HG02885 (cell line): ENCODE measurements around the gene NUP93.
"Not testable (repeated sequence)": the region's sequence is repeated elsewhere in the genome, so short reads cannot be mapped to it uniquely, and the experiment has no call there.

Experiments used
- ATAC-seq: cut with Tn5 transposase; IDR thresholded peaks from one replicate; pipeline ENCODE4 v1.9.1; 2021; ENCODE audit warnings: mild to moderate bottlenecking; ENCODE audit not compliant: unreplicated experiment, poor library complexity

NUP93 gene

DNA sequence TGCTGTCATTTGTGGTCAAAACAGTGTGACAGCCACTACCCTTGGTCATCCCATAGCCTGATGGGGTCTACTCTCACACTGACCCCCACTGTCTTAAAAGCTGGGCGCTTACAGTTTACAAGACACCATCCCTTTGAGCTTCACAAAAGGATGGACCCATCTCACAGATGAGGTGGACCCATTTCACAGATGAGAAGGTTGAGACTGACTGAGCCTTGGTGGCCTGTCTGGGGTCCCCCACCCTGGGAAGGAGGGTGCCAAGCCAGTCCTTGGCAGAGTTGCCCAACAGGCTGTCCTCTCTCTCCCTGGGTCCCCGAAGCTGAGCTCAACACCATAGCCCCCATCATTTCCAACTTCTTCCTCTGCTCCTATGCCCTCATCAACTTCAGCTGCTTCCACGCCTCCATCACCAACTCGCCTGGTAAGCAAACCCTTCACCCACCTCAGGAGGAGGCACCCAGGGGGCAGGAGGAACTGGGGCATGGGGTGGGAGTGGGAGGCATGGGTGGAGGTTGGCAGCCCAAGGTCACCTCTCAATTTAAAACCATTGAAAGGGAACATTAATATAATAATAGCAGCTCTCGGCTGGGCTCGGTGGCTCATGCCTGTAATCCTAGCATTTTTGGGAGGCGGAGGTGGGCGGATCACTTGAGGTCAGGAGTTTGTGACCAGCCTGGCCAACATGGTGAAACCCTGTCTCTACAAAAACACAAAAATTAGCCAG is 152.3 kb downstream of the NUP93 start:
- no peak for ATAC-seq

DNA sequence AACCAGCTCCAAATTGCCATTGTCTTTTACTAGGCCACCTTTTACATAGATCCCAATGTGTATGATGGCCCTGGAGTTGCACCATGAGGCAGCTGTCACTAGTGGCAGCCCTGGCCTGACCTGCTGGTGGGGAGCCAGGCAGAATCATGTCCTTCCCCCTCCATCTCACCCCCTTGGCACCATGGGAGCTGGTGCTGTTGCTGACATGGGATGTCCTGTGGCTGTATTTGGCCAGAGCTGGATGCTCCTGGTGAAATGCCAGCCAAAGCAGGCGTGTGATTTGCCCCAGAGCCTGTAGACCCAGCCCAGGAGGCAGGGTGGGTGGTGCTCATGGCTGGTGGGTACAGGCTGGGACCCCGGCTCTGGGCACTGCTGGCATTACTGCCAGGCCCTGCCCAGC is 153.7 kb downstream of the NUP93 start:
- ATAC-seq = no peak

DNA sequence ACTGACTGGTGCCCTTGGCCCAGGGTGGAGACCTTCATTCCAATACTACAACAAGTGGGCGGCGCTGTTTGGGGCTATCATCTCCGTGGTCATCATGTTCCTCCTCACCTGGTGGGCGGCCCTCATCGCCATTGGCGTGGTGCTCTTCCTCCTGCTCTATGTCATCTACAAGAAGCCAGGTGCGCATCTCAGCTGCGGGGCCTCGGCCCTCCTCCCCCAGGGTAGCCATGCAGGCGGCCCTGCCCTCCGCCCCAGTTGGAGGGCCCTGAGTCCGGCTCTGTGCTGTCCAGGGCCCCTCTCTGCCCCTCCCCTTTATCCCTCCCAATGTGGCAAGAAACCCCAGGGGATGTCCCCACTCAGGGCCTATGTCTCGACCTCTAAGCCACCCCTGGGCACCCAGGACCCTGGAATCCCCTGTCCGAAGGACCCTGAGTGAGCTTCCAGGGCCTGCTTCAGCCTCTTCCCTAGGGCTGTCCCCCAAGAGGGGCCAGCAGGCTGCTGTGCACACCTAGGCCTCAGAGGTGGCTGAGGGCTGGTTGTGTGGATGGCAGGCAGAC is 154.2 kb downstream of the NUP93 start:
- no peak for ATAC-seq

DNA sequence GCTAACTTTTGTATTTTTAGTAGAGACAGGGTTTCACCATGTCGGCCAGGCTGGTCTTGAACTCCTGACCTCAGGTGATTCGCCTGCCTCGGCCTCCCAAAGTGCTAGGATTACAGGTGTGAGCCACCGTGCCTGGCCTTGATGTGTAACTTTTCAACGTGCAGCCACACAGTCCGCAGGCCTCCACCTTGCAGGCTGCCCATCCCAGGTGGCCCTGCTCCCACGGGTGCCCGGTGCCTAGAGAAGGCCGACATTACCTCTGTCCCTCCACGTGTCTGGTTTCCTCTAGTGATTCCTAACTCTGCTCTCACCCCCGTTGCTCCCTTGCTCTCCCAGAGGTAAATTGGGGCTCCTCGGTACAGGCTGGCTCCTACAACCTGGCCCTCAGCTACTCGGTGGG is 155.0 kb downstream of the NUP93 start:
- ATAC-seq = not testable (repeated sequence)

DNA sequence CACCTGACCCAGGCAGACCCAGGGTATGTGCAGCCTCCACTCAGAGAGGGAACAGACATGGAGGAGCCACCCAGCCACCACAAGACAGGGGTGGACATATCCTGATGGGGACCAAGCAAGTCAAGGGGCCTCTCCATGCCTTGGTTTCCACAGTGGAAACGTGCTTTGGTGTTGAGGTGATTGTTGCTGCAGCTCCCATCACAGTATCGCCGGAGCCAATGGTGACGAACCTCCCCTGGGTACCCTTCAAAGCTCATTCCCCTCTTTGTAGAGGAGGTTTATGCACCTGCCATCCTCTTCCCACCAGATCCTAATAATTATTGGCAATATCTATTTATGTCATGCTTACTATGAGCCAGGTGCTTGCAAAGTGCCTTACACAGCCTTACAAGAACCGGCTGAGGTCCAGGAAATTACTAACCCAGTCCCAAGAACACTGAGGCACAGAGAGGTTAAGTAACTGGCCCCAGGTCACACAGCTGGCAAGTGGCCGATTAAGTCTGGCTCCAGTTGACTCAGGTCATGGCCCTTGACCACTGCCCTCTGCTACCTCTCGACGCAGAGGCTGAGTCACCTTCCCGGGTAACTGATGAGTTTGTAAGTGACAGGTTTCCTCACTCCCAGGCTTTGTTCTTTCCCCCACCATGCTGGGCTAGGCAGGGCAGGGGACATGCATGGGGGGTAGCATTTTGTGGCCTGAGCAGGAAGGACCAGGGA is 155.7 kb downstream of the NUP93 start:
- ATAC-seq = no peak

DNA sequence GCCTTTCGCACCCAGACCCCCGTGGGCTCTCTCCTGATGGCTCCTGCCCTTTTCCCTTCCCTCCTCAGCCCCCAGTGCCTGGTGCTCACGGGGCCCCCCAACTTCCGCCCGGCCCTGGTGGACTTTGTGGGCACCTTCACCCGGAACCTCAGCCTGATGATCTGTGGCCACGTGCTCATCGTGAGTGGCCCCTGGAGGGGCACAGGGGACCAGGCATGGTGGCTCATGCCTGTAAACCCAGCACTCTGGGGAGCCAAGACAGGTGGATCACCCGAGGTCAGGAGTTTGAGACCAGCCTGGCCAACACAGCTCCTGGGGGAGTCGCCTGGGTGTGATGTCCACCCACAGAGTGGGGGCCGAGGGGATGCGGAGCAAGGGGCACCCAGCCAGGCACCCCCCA is 156.4 kb downstream of the NUP93 start:
- no peak for ATAC-seq

DNA sequence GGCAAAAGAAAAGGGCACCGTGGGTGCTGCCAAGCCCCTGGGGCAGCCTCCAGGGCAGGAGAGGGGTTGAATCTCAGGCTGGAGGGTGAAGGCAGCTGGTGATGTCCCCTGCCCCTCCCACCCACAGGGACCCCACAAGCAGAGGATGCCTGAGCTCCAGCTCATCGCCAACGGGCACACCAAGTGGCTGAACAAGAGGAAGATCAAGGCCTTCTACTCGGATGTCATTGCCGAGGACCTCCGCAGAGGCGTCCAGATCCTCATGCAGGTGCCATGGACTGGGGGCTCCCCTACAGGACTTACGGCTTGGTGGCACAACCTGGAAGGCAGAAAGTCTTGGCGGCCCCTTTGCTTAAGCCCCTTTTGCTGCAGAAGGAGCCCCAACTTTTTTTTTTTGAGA is 156.9 kb downstream of the NUP93 start:
- no peak for ATAC-seq

DNA sequence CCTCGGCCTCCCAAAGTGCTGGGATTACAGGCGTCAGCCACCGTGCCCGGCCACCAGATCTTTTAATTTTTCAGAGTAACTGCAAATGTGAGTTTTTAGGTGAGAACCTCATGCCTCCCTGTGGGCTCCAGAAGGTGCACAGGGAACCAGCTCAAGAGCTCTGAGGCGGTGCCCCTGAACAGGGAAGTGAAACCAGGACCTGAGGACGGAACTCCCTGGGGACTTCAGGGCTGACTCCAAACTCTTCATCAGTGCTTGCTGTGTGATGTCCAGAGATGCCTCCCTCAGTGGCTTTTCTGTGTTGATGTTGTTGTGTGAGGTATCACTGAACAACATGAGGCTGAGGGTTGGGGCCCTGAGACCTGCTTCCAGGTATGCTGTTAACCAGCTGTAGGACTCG is 158.9 kb downstream of the NUP93 start:
- peak; percentile 82 for ATAC-seq

DNA sequence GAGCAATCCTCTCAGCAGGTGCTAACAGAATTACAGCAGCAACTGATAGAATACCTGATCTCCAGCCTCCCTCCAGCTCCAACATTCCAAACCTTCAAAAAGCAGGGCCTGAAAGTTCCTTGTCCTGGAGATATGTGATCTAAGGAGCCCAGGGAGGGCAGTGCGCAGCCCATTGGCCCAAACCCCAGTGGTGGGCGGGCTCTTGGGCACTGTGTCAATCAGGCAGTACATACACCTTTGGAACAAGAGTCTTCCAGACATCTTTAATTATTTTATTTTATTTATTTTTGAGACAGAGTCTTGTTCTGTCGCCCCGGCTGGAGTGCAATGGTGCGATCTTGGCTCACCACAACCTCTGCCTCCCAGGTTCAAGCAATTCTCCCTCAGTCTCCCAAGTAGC is 159.3 kb downstream of the NUP93 start:
- ATAC-seq = peak; percentile 34

DNA sequence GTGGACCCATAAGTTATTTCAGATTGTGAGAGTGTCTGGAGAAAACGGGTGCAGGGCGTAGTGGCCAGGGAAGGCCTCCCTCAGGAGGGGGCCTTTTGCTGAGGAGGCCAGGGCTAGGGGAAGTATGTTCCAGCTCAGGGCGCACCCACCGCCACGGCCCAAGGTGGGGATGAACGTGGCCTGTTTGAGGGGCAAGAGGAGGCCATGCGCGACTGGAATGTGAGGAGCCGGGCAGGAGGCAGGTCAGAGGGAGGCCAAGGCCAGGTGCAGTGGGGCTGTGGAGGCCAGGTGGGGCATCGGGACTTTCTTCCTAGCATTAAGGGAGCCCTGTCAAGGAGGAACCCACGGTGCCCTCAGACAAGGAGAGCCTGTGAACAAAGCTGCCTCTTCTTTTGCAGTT is 161.8 kb downstream of the NUP93 start:
- no peak for ATAC-seq

DNA sequence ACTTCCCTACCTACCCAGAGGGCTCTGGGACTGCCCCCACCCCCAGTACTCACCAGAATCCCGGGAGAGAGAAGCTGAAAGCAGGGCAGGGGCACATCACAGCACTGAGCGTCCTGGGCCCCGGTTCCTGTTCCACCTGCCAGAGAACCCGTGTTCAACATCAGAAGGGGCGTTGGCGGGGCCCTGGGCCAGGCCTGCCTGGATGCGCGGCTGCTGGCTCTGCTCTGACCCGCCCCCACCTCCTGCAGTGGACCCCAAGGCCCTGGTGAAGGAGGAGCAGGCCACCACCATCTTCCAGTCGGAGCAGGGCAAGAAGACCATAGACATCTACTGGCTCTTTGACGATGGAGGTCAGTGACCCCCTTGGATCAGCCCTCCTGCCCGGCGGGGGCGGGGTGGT is 162.8 kb downstream of the NUP93 start:
- no peak for ATAC-seq

DNA sequence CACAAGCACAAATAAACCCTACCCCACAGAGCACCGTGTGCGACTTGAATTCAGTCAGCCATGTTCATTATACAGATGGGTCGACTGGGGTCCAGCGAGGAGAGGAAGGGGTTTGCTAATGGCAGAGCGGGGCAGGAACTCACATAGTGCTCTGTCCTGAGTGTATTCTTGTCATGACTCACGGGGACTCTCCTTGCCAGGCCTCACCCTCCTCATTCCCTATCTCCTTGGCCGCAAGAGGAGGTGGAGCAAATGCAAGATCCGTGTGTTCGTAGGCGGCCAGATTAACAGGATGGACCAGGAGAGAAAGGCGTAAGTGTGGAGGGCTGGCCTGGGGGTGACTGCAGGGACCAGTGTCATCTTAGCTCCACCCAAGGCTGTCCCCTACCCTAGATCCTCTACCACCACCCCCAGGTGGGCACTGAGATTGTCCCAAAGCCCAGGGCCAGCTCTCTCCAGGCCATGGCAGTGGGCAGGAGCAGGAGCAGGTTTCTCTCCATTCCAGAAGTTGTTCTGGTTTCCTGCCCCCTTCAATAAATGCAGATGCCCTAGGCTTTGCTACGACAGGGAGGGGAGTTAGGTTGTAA is 164.5 kb downstream of the NUP93 start:
- no peak for ATAC-seq

DNA sequence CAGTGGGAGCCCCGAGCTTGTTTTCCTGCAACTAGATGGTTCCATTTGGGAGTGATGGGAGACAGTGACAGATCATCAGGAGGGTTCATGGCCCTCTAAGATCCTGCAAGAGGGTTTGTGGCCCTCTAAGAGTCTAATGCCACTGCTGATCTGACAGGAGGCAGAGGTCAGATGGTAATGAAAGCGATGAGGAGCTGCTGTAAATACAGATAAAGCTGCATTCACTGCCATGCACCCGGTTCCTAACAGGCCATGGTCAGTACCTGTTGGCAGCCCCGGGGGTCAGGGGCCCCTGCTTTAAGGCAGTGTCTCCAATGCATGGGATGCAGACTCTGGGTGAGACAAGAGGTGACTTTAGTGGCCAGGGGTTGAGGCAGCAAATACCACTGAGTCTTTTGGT is 165.9 kb downstream of the NUP93 start:
- ATAC-seq = no peak

DNA sequence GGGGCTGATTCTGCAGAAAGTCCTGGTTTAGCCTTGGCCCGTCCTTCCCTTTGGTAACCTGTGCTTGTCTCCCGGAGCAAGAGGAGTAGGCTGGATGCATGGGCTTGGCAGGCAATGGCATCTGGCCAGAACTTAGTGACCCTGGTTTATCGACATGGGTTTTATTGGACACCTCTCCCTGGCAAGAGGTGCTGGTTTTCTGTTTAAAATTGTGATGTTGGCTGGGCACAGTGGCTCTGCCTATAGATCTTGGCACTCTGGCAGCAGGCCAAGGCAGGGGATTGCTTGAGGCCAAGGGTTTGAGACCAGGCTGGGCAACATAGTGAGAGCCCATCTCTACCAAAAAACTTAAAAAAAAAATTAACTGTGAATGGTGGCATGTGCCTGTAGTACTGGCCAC is 166.3 kb downstream of the NUP93 start:
- ATAC-seq = no peak

DNA sequence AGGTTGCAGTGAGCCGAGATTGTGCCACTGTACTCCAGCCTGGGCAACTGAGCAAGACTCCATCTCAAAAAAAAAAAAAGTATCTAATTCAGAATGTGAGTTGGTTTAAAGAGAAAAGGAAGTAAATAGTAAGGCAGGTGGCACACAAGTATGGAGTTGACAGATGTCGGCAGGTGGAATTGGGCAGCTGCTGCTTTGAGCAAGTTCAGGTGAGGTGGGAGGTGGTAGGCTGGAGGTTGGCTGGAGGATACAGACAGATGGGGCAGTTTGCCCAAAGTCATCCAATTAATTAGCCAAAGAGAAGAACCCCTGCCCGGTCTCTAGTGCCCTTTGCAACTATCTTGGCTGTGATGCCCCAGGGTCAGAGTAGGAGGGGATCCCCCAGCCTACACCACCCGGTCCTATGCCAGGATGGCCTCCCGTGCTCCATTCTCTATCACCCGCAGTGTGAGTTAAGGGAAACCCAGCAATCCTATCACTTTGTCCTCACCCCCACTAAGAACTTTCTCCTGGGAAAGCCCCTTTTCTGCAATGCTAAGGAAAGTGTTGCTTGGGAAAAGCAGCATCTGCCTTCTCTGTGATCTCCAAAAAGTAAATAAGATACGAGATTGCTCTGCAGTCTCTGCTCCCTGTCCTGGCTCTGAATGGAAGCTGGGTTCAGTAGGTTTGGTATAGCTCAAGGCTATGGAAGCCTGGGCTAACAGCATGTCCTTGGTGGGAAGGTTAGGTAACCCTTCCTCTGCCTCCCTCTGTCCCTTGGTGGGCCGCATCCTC is 167.3 kb downstream of the NUP93 start:
- no peak for ATAC-seq

DNA sequence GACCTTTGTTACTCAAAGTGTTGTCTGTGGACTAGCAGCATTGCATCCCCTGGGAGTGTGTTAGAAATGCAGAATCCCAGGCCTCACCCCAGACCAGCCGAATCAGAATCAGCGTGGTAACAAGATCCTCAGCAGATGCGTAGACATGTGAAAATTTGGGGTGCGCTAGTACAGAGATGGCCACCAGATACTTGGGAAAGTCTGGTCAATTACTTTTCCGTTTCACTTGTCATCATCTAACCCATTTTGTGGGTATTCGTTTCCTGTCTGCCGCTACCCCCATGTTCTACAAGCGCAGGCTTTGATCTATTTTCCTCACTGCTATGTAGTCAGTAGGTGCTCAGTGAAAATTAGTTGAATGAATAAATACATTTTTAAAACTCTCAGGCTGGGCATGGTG is 168.9 kb downstream of the NUP93 start:
- ATAC-seq = peak; percentile 82
